AG08396 (cell line): ENCODE measurements around the gene CEP128.

Experiments
- DNase-seq: peaks from one replicate; pipeline ENCODE4 v3.0.0; 2012; ENCODE audit warnings: low spot score, mixed read lengths

Gene CEP128

GRCh38 chr14:80901260-80901659 is 40.3 kb downstream of the CEP128 start:
- DNase-seq: no peak

- no peak for DNase-seq
Observed at GRCh38 chr14:80872645-80873044, 68.9 kb downstream of the CEP128 start.

GRCh38 chr14:80868260-80868659 is 73.3 kb downstream of the CEP128 start:
- DNase-seq: no peak

GRCh38 chr14:80867798-80868197 is 73.7 kb downstream of the CEP128 start:
- DNase-seq: no peak

GRCh38 chr14:80867091-80867490 is 74.4 kb downstream of the CEP128 start:
- DNase-seq: no peak

- DNase-seq: no peak
Observed at GRCh38 chr14:80865565-80865964, 76.0 kb downstream of the CEP128 start.

GRCh38 chr14:80862983-80863382 is 78.6 kb downstream of the CEP128 start:
- DNase-seq: no peak

GRCh38 chr14:80862541-80862940 is 79.0 kb downstream of the CEP128 start:
- no peak for DNase-seq

- DNase-seq: peak; percentile 7
Observed at GRCh38 chr14:80850197-80850814, 91.2 kb downstream of the CEP128 start.

- DNase-seq: no peak
Observed at GRCh38 chr14:80847070-80847469, 94.5 kb downstream of the CEP128 start.

- no peak for DNase-seq
Observed at GRCh38 chr14:80845856-80846255, 95.7 kb downstream of the CEP128 start.

GRCh38 chr14:80844872-80845271 is 96.7 kb downstream of the CEP128 start:
- no peak for DNase-seq

- no peak for DNase-seq
Observed at GRCh38 chr14:80839743-80840142, 101.8 kb downstream of the CEP128 start.

GRCh38 chr14:80809663-80810062 is 131.9 kb downstream of the CEP128 start:
- DNase-seq: no peak

- DNase-seq: peak; percentile 31
Observed at GRCh38 chr14:80805136-80805535, 136.4 kb downstream of the CEP128 start.

- no peak for DNase-seq
Observed at GRCh38 chr14:80798878-80799277, 142.7 kb downstream of the CEP128 start.

- no peak for DNase-seq
Observed at GRCh38 chr14:80798211-80798610, 143.3 kb downstream of the CEP128 start.

- DNase-seq: no peak
Observed at GRCh38 chr14:80792771-80793170, 148.8 kb downstream of the CEP128 start.

- DNase-seq: peak; percentile 7
Observed at GRCh38 chr14:80787876-80788275, 153.7 kb downstream of the CEP128 start.

GRCh38 chr14:80784820-80785219 is 156.7 kb downstream of the CEP128 start:
- no peak for DNase-seq

- no peak for DNase-seq
Observed at GRCh38 chr14:80781972-80782367, 159.6 kb downstream of the CEP128 start.

- no peak for DNase-seq
Observed at GRCh38 chr14:80780500-80780899, 161.0 kb downstream of the CEP128 start.

- DNase-seq: no peak
Observed at GRCh38 chr14:80776657-80777056, 164.9 kb downstream of the CEP128 start.

GRCh38 chr14:80776186-80776585 is 165.4 kb downstream of the CEP128 start:
- DNase-seq: no peak

- no peak for DNase-seq
Observed at GRCh38 chr14:80772504-80772903, 169.0 kb downstream of the CEP128 start.
